ENCODE data around the gene TTR. TPM values are rescaled to one million over a fixed set of nuclear protein-coding genes. Genes with fewer than 3 reads are reported as not detected.

TTR gene
- total RNA-seq, 1 experiment from 2014 or later: not detected

Other genes starting within 250 kb of the TTR start
- not detected in 2 replicates for gene DSG4, start 215.1 kb upstream of the TTR start, total RNA-seq (2014; rRNA removed; shearing (Covaris generic))
- not detected in 2 replicates for gene DSG3, start 144.1 kb upstream of the TTR start, total RNA-seq (2014; rRNA removed; shearing (Covaris generic))
- gene DSG2, start 93.7 kb upstream of the TTR start, total RNA-seq (2014; rRNA removed; shearing (Covaris generic)): 22.2 and 22.3 TPM in 2 replicates
- gene B4GALT6, start 92.7 kb downstream of the TTR start, total RNA-seq (2014; rRNA removed; shearing (Covaris generic)): 5.8 and 6.0 TPM in 2 replicates
- gene SLC25A52, start 169.0 kb downstream of the TTR start, total RNA-seq (2014; rRNA removed; shearing (Covaris generic)): not detected in 2 replicates